WTC11 (cell line): ENCODE data around the gene TP53BP2. TPM values are rescaled to one million over a fixed set of nuclear protein-coding genes. Genes with fewer than 3 reads are reported as not detected.

Source experiments
- ATAC-seq: fragments of 200-7000 bp; cut with Tn5 transposase; 2 replicates; pipeline ENCODE4 v1.10.0; 2021; ENCODE audit warnings: mild to moderate bottlenecking, moderate library complexity
- CTCF ChIA-PET: fragments of 300-600 bp; sonication (Branson Sonifier 250); formaldehyde crosslinking; loops from one replicate; lab custom pipeline; 2021; ENCODE audit warnings: antibody characterized with exemption; lab: Charles Lee
- POLR2A ChIA-PET: fragments of 350-600 bp; sonication (Branson Sonifier 250); formaldehyde crosslinking; loops from one replicate; lab custom pipeline; 2021; ENCODE audit warnings: antibody characterized with exemption; lab: Charles Lee
- DNase-seq: peaks from one replicate; pipeline ENCODE4 v3.0.0; 2021; ENCODE audit warnings: low spot score
- H3K27ac Mint-ChIP-seq: 2 replicates; pipeline ENCODE4 v1.8.0; 2021; ENCODE audit warnings: mixed read lengths
- H3K27me3 Mint-ChIP-seq: 2 replicates; pipeline ENCODE4 v1.8.0; 2021; ENCODE audit warnings: low read depth, mild to moderate bottlenecking, moderate library complexity, mixed read lengths
- H3K36me3 Mint-ChIP-seq: 2 replicates; pipeline ENCODE4 v1.8.0; 2021; ENCODE audit warnings: mixed read lengths
- H3K4me1 Mint-ChIP-seq: 2 replicates; pipeline ENCODE4 v1.8.0; 2022; ENCODE audit warnings: mixed read lengths
- H3K4me3 Mint-ChIP-seq: 2 replicates; pipeline ENCODE4 v1.8.0; 2021; ENCODE audit warnings: mild to moderate bottlenecking, moderate library complexity, mixed read lengths
- H3K9me3 Mint-ChIP-seq: 2 replicates; pipeline ENCODE4 v1.8.0; 2021; ENCODE audit warnings: mixed read lengths
- CBFB ChIP-seq: sonication (generic); formaldehyde crosslinking; IDR thresholded peaks from 2 replicates; pipeline ENCODE4 v1.8.1; 2022; ENCODE audit warnings: mild to moderate bottlenecking, low read depth, missing genetic modification reagents
- ELF4 ChIP-seq: sonication (generic); formaldehyde crosslinking; IDR thresholded peaks from 2 replicates; pipeline ENCODE4 v1.8.1; 2022; ENCODE audit warnings: low read depth, mild to moderate bottlenecking, moderate library complexity, missing genetic modification reagents
- ESRRA ChIP-seq: sonication (generic); formaldehyde crosslinking; IDR thresholded peaks from 2 replicates; pipeline ENCODE4 v1.8.1; 2022; ENCODE audit warnings: mild to moderate bottlenecking, missing genetic modification reagents, borderline replicate concordance
- FOXK1 ChIP-seq: sonication (generic); formaldehyde crosslinking; IDR thresholded peaks from 2 replicates; pipeline ENCODE4 v1.8.0; 2022; ENCODE audit warnings: mild to moderate bottlenecking, moderate library complexity, missing genetic modification reagents
- FOXP1 ChIP-seq: sonication (generic); formaldehyde crosslinking; IDR thresholded peaks from 2 replicates; pipeline ENCODE4 v1.8.0; 2022; ENCODE audit warnings: missing genetic modification reagents, mild to moderate bottlenecking, moderate library complexity, borderline replicate concordance
- JUN ChIP-seq: sonication (generic); formaldehyde crosslinking; IDR thresholded peaks from 2 replicates; pipeline ENCODE4 v1.8.0; 2023; ENCODE audit warnings: mild to moderate bottlenecking, missing genetic modification reagents
- MXD4 ChIP-seq: fragments of 250-450 bp; sonication (Bioruptor Pico); IDR thresholded peaks from 2 replicates; pipeline ENCODE4 v1.8.0; 2021; ENCODE audit warnings: mild to moderate bottlenecking, moderate library complexity, borderline replicate concordance
- NR2C2 ChIP-seq: sonication (generic); formaldehyde crosslinking; IDR thresholded peaks from 2 replicates; pipeline ENCODE4 v1.8.0; 2022; ENCODE audit warnings: mild to moderate bottlenecking, missing genetic modification reagents
- SMAD4 ChIP-seq: sonication (generic); formaldehyde crosslinking; IDR thresholded peaks from 2 replicates; pipeline ENCODE4 v1.8.0; 2022; ENCODE audit warnings: mild to moderate bottlenecking, missing genetic modification reagents
- SP1 ChIP-seq: sonication (generic); formaldehyde crosslinking; conservative IDR thresholded peaks from 2 replicates; pipeline ENCODE4 v1.8.1; 2022; ENCODE audit warnings: missing genetic modification reagents
- ZBTB21 ChIP-seq: sonication (generic); formaldehyde crosslinking; IDR thresholded peaks from 2 replicates; pipeline ENCODE4 v1.8.1; 2023; ENCODE audit warnings: mild to moderate bottlenecking, missing genetic modification reagents, borderline replicate concordance
- ZNF138 ChIP-seq: sonication (generic); formaldehyde crosslinking; conservative IDR thresholded peaks from 2 replicates; pipeline ENCODE4 v1.8.1; 2022; ENCODE audit warnings: mild to moderate bottlenecking, moderate library complexity, missing genetic modification reagents
- ZNF219 ChIP-seq: sonication (generic); formaldehyde crosslinking; IDR thresholded peaks from 2 replicates; pipeline ENCODE4 v1.8.0; 2023; ENCODE audit warnings: missing genetic modification reagents, mild to moderate bottlenecking, borderline replicate concordance
- ZNF416 ChIP-seq: fragments of 250-450 bp; sonication (Bioruptor Pico); IDR thresholded peaks from 2 replicates; pipeline ENCODE4 v1.9.0; 2021; ENCODE audit warnings: mild to moderate bottlenecking, inconsistent platforms
- total RNA-seq: library from RNA; stranded (reverse); gene quantifications from 3 replicates; pipeline ENCODE4 v1.2.3, GENCODE V29; 2021
- TF ChIP-seq, protein P1 (sequence below): sonication (generic); formaldehyde crosslinking; IDR thresholded peaks from 2 replicates; pipeline ENCODE4 v1.8.0; 2023; ENCODE audit warnings: mild to moderate bottlenecking, missing genetic modification reagents
- TF ChIP-seq, protein P2 (sequence below): sonication (generic); formaldehyde crosslinking; IDR thresholded peaks from 2 replicates; pipeline ENCODE4 v1.8.1; 2022; ENCODE audit warnings: low read depth, missing genetic modification reagents, borderline replicate concordance
- TF ChIP-seq, protein P3 (sequence below): sonication (generic); formaldehyde crosslinking; conservative IDR thresholded peaks from 2 replicates; pipeline ENCODE4 v1.8.1; 2022; ENCODE audit warnings: mild to moderate bottlenecking, missing genetic modification reagents
- TF ChIP-seq, protein P4 (sequence below): sonication (generic); formaldehyde crosslinking; conservative IDR thresholded peaks from 2 replicates; pipeline ENCODE4 v1.8.1; 2023; ENCODE audit warnings: mild to moderate bottlenecking, low read depth, missing genetic modification reagents, moderate library complexity
- TF ChIP-seq, protein P5 (sequence below): sonication (generic); formaldehyde crosslinking; IDR thresholded peaks from 2 replicates; pipeline ENCODE4 v1.8.0; 2022; ENCODE audit warnings: missing genetic modification reagents
- TF ChIP-seq, protein P6 (sequence below): sonication (generic); formaldehyde crosslinking; IDR thresholded peaks from 2 replicates; pipeline ENCODE4 v1.8.0; 2022; ENCODE audit warnings: mild to moderate bottlenecking, missing genetic modification reagents
- TF ChIP-seq, protein P7 (sequence below): sonication (generic); formaldehyde crosslinking; IDR thresholded peaks from 2 replicates; pipeline ENCODE4 v1.8.1; 2022; ENCODE audit warnings: missing genetic modification reagents, borderline replicate concordance
- TF ChIP-seq, protein P8 (sequence below): sonication (generic); formaldehyde crosslinking; IDR thresholded peaks from 2 replicates; pipeline ENCODE4 v1.8.0; 2022; ENCODE audit warnings: mild to moderate bottlenecking, missing genetic modification reagents

Gene TP53BP2
- total RNA-seq, 1 experiment from 2014 or later, result 42.7 TPM

DNA sequence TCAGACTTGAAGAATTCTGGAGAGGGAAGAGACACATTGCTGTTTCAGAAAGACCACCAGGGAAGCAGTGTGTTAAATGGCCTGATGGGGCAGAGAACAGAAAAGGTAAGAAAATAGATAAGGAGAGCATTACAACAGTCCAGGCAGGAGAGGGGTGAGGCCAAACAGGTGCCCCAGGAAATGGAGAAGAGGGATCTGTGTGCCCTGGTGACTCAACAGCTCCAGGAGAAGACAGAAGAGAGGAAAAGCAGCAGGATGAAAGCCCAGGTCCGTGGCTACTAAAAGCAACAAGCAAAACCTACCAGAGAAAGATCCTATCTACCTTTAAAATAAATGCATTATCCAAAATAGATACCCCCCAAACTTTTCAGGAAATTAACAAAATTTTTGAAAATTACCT, 9.2 kb downstream of the TP53BP2 start (continued):
- no peak for TF ChIP-seq FOXK1
- TF ChIP-seq, protein P1, sequence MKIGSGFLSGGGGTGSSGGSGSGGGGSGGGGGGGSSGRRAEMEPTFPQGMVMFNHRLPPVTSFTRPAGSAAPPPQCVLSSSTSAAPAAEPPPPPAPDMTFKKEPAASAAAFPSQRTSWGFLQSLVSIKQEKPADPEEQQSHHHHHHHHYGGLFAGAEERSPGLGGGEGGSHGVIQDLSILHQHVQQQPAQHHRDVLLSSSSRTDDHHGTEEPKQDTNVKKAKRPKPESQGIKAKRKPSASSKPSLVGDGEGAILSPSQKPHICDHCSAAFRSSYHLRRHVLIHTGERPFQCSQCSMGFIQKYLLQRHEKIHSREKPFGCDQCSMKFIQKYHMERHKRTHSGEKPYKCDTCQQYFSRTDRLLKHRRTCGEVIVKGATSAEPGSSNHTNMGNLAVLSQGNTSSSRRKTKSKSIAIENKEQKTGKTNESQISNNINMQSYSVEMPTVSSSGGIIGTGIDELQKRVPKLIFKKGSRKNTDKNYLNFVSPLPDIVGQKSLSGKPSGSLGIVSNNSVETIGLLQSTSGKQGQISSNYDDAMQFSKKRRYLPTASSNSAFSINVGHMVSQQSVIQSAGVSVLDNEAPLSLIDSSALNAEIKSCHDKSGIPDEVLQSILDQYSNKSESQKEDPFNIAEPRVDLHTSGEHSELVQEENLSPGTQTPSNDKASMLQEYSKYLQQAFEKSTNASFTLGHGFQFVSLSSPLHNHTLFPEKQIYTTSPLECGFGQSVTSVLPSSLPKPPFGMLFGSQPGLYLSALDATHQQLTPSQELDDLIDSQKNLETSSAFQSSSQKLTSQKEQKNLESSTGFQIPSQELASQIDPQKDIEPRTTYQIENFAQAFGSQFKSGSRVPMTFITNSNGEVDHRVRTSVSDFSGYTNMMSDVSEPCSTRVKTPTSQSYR (CRISPR knock-in tag), result no peak
- no peak for TF ChIP-seq NR2C2 (CRISPR knock-in tag)
- no peak for TF ChIP-seq CBFB
- TF ChIP-seq, protein P2, sequence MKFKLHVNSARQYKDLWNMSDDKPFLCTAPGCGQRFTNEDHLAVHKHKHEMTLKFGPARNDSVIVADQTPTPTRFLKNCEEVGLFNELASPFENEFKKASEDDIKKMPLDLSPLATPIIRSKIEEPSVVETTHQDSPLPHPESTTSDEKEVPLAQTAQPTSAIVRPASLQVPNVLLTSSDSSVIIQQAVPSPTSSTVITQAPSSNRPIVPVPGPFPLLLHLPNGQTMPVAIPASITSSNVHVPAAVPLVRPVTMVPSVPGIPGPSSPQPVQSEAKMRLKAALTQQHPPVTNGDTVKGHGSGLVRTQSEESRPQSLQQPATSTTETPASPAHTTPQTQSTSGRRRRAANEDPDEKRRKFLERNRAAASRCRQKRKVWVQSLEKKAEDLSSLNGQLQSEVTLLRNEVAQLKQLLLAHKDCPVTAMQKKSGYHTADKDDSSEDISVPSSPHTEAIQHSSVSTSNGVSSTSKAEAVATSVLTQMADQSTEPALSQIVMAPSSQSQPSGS (CRISPR knock-in tag), result no peak
- TF ChIP-seq ESRRA (CRISPR knock-in tag), result no peak
- no peak for TF ChIP-seq ELF4 (CRISPR knock-in tag)

DNA sequence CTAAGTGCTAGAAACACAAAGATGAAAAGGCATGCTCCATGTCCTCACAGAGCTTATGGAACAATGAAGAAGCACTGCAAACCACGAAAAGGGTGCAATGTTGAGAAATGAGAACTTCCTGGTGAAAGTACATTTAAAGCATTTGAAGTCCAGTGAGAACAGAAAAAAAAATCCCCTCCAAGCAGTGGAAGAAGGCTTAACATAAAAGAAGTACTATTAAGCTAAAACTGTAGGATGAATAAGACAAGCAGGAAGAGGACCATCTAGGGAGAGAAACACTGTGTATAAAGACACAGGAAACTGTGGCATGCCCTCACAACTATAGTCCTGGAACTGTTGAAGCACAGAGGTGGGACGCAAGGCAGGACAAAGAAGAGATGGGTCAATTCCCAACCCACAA, 10.0 kb downstream of the TP53BP2 start:
- no peaks in the 10 kb centered on the region for H3K9me3 Mint-ChIP-seq
- no peak for ATAC-seq
- H3K27ac Mint-ChIP-seq, result no peak overlapping the region
- peaks cover 31% of the 10 kb centered on the region for H3K4me1 Mint-ChIP-seq
- no peaks in the 10 kb centered on the region for H3K27me3 Mint-ChIP-seq
- H3K4me3 Mint-ChIP-seq, result no peak overlapping the region
- CTCF ChIA-PET, result no interaction called here
- no peak for DNase-seq
- H3K36me3 Mint-ChIP-seq, result 0 out of 2 replicates have a peak, but pooled peaks cover 4% of the 10 kb centered on the region
- POLR2A ChIA-PET, result no interaction called here
- TF ChIP-seq ZNF416, result no peak
- no peak for TF ChIP-seq SP1
- TF ChIP-seq MXD4 (CRISPR knock-in tag), result no peak
- TF ChIP-seq JUN (CRISPR knock-in tag), result no peak
- TF ChIP-seq, protein P3, sequence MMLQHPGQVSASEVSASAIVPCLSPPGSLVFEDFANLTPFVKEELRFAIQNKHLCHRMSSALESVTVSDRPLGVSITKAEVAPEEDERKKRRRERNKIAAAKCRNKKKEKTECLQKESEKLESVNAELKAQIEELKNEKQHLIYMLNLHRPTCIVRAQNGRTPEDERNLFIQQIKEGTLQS (CRISPR knock-in tag), result no peak
- no peak for TF ChIP-seq ZNF219 (CRISPR knock-in tag)
- TF ChIP-seq, protein P4, sequence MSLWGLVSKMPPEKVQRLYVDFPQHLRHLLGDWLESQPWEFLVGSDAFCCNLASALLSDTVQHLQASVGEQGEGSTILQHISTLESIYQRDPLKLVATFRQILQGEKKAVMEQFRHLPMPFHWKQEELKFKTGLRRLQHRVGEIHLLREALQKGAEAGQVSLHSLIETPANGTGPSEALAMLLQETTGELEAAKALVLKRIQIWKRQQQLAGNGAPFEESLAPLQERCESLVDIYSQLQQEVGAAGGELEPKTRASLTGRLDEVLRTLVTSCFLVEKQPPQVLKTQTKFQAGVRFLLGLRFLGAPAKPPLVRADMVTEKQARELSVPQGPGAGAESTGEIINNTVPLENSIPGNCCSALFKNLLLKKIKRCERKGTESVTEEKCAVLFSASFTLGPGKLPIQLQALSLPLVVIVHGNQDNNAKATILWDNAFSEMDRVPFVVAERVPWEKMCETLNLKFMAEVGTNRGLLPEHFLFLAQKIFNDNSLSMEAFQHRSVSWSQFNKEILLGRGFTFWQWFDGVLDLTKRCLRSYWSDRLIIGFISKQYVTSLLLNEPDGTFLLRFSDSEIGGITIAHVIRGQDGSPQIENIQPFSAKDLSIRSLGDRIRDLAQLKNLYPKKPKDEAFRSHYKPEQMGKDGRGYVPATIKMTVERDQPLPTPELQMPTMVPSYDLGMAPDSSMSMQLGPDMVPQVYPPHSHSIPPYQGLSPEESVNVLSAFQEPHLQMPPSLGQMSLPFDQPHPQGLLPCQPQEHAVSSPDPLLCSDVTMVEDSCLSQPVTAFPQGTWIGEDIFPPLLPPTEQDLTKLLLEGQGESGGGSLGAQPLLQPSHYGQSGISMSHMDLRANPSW (CRISPR knock-in tag), result no peak
- TF ChIP-seq FOXP1 (CRISPR knock-in tag), result no peak
- no peak for TF ChIP-seq ZBTB21 (CRISPR knock-in tag)
- TF ChIP-seq, protein P5, sequence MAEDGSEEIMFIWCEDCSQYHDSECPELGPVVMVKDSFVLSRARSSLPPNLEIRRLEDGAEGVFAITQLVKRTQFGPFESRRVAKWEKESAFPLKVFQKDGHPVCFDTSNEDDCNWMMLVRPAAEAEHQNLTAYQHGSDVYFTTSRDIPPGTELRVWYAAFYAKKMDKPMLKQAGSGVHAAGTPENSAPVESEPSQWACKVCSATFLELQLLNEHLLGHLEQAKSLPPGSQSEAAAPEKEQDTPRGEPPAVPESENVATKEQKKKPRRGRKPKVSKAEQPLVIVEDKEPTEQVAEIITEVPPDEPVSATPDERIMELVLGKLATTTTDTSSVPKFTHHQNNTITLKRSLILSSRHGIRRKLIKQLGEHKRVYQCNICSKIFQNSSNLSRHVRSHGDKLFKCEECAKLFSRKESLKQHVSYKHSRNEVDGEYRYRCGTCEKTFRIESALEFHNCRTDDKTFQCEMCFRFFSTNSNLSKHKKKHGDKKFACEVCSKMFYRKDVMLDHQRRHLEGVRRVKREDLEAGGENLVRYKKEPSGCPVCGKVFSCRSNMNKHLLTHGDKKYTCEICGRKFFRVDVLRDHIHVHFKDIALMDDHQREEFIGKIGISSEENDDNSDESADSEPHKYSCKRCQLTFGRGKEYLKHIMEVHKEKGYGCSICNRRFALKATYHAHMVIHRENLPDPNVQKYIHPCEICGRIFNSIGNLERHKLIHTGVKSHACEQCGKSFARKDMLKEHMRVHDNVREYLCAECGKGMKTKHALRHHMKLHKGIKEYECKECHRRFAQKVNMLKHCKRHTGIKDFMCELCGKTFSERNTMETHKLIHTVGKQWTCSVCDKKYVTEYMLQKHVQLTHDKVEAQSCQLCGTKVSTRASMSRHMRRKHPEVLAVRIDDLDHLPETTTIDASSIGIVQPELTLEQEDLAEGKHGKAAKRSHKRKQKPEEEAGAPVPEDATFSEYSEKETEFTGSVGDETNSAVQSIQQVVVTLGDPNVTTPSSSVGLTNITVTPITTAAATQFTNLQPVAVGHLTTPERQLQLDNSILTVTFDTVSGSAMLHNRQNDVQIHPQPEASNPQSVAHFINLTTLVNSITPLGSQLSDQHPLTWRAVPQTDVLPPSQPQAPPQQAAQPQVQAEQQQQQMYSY (CRISPR knock-in tag), result no peak
- TF ChIP-seq, protein P6, sequence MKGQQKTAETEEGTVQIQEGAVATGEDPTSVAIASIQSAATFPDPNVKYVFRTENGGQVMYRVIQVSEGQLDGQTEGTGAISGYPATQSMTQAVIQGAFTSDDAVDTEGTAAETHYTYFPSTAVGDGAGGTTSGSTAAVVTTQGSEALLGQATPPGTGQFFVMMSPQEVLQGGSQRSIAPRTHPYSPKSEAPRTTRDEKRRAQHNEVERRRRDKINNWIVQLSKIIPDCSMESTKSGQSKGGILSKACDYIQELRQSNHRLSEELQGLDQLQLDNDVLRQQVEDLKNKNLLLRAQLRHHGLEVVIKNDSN, result no peak
- TF ChIP-seq, protein P7, sequence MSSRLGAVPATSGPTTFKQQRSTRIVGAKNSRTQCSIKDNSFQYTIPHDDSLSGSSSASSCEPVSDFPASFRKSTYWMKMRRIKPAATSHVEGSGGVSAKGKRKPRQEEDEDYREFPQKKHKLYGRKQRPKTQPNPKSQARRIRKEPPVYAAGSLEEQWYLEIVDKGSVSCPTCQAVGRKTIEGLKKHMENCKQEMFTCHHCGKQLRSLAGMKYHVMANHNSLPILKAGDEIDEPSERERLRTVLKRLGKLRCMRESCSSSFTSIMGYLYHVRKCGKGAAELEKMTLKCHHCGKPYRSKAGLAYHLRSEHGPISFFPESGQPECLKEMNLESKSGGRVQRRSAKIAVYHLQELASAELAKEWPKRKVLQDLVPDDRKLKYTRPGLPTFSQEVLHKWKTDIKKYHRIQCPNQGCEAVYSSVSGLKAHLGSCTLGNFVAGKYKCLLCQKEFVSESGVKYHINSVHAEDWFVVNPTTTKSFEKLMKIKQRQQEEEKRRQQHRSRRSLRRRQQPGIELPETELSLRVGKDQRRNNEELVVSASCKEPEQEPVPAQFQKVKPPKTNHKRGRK (CRISPR knock-in tag), result no peak
- TF ChIP-seq, protein P8, sequence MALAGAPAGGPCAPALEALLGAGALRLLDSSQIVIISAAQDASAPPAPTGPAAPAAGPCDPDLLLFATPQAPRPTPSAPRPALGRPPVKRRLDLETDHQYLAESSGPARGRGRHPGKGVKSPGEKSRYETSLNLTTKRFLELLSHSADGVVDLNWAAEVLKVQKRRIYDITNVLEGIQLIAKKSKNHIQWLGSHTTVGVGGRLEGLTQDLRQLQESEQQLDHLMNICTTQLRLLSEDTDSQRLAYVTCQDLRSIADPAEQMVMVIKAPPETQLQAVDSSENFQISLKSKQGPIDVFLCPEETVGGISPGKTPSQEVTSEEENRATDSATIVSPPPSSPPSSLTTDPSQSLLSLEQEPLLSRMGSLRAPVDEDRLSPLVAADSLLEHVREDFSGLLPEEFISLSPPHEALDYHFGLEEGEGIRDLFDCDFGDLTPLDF (CRISPR knock-in tag), result no peak
- no peak for TF ChIP-seq SMAD4 (CRISPR knock-in tag)
- no peak for TF ChIP-seq FOXK1
- no peak for TF ChIP-seq ZNF138 (CRISPR knock-in tag)
